Right hindlimb (tissue), 1 donor: Measurements from ENCODE around the gene HEG1.
"Not testable (repeated sequence)": the region's sequence is repeated elsewhere in the genome, so short reads cannot be mapped to it uniquely, and the experiment has no call there.

Experiments
- DNase-seq: peaks from one replicate; pipeline ENCODE4 v3.0.0-alpha.2; 2018

The HEG1 gene

DNA sequence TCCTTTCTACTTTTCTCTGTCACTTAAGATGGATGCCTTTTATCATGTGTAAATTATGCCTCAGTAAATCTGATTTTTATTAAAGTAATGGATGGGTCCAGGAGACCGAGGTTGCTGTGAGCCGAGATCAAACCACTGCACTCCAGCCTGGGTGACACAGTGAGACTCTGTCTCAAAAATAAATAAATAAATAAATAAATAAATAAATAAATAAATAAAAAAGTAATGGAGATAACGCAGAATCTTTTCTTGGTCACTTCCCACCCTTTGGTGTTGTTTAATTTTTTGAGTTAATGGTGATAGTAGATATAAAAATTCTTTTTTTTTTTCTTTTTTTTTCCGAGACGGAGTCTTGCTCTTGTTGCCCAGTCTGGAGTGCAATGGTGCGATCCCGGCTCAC, 77.2 kb downstream of the HEG1 start:
- DNase-seq: no peak

DNA sequence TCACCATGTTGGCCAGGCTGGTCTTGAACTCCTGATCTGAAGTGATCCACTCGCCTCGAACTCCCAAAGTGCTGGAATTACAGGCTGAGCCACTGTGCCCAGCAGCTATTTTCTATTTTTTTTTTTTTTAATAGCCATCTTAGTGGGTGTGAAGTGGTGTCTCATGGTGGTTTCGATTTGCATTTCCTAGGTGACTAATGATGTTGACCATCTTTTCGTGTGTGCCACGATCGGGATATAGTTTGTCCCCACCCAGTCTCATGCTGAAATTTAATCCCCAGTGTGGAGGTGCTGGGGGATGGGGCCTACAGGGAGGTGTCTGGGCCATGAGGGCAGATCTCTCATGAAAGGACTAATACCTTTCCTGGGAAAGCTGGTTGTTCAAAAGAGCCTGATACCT, 79.4 kb downstream of the HEG1 start:
- DNase-seq: no peak

DNA sequence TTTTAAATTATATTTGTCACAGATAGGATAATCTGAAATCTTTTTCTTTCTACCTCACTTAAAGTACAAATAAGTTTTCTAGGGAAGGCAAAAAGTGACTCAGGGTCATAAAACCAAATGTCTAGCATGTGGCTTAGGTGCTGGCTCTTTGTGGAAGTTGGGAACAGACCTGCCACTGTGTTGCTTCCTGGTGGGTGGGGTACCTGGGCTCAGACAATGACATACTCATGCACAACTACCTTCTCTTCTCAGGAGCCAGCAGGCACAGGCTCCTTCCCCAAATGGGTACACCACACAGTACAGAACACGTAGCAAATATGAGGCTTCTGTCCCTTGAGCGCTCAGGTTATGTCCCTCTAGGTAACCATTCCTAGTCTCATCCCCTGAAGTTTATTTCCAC, 81.1 kb downstream of the HEG1 start:
- DNase-seq: no peak

DNA sequence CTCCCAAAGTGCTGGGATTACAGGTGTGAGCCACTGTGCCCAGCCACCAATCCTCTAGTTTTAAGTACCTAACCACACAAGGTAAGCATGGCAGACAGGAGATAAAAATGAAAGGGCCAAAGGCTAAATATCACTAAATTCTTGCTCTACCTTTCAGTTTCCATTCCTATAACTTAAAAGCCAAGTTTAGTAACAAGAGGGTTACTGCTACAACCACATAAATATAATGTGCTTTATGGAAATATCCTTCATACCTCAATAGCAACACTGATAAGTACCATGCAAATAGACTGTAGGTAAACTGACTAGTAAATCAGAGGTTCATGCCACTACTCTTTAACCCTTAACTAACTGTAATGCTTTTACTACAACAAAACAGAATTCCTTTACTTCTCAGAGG, 82.5 kb downstream of the HEG1 start:
- no peak for DNase-seq

DNA sequence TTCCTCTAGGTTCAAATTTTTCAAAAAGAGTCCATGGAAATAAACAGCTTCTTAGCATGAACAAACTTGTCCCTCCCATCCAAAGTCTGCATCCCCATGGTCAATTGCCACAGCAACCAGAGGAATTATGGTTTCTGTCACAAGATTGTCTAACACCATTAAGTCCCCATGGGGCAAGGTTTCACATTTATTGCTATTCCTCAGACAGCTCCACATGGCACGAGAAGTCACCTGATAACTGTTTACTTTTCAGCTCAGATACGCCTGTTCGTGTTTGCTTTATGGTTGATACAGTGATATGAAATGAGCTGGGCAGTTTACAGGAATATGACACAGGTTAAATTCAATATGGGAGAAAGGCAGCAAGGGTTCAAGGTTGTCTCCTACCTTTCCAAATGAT, 83.3 kb downstream of the HEG1 start:
- no peak for DNase-seq

DNA sequence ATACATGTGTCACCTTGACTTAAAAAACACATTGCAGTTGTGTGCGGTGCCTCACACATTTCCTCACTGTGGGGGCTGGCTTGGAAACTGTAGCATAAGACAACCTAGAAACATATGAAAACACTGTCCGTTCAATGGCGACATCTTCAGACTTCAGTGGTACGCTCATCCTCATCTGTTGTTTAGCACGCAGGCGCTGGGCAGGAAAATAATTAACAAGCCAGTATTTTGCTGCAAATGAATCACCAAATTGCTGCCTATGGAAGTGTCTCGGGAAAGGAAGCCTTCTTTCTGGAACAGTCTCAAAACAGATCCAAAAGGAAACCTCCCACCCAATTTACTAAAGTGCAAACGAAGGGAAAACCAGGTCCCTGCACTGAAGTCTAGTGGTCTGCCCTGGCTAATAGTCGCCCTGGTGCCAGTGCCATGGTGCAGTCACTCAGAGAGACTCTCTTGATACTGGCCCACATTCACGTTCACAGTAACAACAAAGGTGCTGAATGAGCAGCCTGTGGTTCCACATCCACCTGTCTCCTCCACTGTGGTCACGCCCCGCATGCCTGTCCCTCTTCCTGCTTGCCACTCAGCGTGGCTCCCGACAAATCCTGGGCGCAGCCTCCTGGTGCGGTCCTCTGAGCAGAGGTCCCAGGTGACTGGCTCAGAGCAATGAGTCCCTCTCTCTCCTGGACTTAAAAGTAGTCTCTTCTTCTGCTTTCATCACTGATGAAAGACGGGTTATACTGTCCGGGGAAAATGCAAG, 85.7 kb downstream of the HEG1 start:
- DNase-seq: no peak

DNA sequence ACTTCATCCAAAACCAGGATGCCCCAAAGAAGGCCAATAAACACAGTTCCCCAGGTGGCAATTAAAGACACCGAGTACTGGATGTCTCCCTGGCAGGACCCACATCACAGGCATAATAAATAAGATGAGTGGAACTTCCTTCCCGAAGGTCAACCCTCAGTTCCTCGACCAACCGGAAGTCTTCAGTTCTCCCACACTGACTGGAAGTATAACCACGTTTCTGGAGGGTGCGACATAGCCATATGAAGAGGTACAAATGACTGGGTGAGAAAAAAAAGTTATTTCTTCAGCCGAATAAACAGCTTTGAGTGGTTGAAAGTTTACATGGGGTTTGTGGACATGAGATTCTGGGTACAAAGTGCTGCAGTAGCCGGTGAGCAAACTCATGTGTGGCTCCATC, 86.6 kb downstream of the HEG1 start:
- DNase-seq: no peak

DNA sequence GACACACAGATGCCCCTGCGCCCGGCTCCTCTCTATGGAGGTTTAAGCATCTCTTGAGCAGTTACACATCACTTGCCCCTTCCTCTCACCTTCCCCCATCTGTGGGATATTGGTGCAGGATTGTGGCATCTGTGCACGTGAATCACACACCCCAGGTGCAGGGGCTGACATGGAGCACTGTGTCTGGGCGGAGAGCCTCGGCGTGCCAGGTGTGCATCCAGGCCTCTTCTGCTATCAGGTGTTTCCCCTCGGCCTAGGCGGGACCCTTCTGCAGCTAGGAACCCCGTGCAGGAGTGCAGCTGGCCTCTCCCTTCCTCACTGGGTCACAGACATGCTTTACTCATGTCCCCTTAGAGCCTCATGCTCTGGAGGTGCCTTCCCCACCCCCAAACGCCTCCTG, 87.8 kb downstream of the HEG1 start:
- no peak for DNase-seq

DNA sequence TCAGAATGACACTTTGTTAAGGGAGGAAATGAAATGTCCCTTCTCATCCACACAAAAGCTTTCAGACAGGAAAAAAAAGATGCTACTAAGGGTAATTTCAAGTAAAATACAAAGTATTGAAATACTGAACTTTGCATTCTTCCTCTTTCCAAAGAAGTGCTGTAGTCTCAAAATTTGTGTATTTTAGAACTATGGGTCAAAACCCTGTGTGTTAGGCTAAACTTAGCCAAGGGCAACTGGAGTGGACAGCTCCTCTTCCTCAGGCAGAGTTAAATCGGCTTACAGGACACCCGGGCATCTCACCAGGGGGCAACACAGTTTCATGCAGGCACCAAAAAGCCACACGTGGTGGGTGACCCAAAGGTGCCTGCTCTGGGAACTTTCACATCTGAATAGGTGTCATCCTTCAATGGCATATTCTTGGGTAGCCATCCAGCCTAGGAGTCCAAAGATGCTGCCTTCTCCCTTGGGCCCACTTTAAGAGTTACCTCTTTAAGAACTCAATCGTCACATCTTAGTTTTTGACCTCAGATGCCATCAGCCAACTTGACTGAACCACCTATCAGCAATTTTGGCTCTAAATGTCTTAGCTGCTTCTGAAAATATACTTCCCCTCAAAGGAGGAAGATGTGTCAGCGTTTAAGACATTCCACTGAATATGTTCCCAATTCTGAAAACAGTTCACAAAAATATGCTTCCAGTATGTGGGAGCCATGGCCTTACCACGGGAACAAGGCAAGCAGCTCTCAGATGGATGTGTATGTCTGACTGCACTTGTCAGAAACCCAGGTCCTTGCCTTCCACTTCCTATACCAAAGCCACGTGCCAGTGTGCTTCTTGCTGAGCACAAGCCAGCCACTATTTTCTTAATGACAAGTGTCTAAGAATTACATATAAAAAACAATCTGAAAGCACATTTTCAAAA, 89.0 kb downstream of the HEG1 start:
- no peak for DNase-seq

DNA sequence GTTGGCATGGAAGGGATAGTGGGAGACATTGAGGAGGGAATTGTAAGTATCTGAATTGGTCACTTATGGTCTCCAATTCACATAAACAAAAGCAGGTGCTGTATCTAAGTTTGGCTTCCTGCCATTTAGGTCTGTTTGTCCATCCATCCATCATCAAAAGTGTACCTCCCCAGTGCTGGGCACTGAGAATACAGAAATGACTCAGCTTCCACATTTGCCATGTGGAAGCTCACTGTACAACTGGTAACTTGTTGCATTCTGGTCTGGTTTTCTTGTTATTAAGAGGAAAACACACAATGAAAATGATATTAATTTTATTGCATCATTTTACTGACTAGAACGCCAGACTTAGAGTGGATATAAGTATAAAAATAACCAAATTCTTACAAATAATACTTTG, 90.4 kb downstream of the HEG1 start:
- DNase-seq: no peak

DNA sequence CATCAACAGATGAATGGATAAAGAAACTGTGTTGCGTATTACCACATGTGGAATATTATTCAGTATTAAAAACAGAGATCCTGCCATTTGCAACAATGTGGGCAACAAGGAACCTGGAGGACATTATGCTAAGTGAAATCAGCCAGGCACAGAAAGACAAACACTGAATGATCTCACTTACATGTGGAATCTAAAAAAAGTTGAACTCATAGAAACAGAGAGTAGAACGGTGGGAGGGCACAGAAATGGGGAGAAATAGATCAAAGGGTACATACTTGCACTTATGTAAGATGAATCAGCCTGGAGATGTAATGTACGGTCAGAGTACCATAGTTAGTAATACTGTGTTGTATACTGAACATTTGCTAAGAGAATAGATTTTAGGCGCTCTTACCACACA, 91.4 kb downstream of the HEG1 start:
- DNase-seq: no peak

DNA sequence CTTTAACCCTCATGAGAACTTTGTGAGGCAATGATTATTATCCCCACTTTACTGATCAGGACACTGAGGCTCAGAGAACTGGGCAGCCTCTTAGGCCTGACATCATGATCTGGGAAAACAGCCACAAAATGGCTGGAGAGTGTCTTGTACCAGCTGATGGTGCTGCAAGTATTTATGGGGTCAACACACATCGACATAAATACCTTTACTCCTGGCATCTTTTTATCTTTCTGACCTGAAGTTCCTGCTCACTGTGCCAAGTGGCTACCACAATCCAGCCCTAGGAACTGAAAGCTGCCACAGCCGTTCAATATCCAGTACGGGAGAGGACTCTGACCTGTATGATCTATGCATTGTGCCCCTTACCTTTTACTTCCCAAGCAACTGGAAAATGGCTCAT, 92.0 kb downstream of the HEG1 start:
- no peak for DNase-seq

DNA sequence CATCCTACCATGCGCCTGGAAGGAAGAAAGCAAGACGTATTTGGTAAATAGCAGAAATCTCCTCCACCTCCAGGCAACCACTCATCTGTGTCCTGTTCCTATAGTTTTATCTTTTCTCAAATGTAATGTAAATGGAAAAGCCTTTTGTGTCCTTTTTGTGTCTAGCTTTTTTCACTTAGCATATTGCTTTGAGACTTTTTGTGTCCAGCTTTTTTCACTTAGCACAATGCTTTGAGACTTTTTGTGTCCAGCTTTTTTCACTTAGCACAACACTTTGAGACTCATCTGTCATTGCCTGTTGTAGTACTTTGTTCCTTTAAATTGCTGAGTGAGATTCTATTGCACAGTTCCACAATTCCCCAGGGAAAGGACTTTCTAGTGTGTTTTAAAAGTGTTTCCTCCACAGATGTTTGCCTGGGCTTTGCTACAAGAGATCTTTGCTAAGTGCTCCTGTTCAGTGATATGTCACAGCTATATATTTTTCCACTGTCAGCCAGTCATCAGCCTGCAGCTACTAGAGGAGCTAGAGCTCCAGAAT, 93.3 kb downstream of the HEG1 start:
- DNase-seq: no peak

DNA sequence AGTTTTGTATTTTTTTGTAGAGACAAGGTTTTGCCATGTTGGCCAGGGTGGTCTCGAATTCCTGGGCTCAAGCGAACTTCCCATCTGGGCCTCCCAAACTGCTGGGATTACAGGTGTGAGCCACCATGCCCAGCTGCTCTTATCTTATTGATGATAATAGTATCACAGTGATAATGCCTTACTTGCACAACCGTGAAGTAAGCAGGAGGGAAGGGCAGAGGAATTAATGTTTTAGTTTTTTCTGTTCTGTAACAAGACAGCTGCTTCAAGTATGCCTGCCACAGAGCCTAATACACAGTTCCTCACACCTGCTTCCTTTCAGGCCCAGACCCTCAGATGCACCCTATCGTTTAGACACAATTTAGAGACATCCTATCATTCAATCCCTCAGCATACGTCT, 95.1 kb downstream of the HEG1 start:
- no peak for DNase-seq

DNA sequence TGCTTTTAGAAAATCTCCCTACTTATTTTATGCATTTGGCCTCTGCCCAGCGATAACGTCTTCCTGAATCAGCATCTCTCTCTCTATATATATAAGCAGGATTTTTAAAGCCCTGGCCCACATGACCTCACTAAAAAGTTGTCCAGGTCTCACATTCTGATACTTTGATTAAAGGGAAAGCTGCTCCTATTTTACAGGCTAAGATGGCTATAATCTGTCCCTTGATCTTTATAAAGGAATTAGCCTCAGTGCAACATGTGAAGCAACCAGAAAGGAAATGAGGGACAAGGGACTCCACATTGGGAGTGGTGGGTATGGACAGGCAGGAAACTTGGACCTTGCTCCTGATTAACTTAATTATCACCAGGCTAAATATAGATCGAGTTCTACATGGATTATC, 95.7 kb downstream of the HEG1 start:
- no peak for DNase-seq

DNA sequence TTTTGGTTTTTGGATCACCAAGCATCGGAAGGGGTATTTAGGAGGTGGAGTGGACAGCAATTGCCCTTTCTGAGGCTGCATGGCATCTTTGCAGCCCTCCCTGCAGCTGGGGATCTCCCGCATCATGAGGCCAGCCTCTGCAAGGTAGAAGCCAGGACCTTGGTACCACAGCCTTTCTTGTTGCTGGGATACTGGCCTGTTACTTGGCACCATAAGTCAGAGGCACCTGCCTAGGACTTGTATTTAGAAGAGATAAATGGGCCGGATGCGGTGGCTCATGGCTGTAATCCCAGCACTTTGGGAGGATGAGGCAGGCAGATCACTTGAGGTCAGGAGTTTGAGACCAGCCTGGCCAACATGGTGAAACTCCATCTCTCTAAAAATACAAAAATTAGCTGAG, 97.8 kb downstream of the HEG1 start:
- not testable (repeated sequence) for DNase-seq

DNA sequence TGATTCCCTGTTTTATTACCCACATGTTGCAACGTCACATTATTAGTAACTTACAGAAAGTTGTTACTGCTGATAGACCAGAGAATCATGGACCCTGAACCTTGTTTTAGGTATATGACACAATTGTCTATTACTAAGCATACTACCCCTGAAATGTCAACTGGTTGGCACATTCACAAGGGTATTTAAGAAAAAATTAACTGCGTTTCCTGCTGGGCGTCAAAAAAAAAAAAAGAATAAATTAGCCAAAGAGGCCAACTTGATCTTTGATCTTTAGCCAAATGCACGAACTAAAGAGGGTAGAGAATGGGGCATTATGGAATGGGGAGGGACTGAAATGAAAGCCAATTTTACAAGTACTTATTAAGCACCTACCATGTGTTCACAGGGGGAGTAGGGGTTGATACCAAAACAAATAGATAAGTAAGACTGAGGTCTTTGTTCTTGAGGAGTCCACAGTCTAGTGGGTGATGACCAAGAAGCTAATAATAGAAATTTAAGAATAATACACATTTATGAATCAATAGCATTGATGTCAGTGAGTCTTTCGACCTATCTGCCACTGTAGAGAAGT, 103.4 kb downstream of the HEG1 start:
- no peak for DNase-seq

DNA sequence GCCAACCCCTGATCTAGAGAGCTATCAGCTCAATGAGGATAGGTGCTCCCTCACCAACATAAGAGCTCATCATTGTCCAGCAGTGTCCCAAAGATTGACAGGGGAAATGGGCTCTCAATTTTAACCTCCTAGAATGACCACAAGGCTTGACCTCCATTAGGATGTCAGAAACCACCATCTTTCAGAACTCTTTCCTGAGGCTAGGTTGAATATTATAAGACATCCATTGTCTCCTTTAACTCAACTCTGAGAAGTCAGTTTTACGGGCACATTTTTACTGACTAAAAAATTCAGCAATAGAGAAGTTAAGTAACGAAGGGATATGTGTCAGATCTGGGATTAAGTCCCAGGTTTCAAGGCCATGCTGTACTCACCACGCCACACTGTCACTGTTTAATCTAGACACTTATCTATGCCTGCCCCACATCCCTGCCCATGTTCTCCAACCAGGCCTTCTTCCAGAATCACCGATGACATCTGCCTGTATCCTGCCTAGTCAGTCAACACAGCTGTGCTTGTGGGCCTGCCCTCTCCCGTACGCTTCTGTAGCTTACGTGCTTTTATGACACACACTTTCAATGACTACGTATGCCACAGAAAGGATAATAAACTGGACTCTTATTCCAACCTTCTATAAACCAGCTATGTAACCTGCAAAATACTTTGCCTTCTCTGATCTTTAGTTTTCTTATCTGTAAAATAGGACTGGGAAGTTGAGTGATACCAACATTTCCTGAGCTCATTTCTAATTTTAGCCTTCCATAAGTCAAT, 104.1 kb downstream of the HEG1 start:
- DNase-seq: no peak

DNA sequence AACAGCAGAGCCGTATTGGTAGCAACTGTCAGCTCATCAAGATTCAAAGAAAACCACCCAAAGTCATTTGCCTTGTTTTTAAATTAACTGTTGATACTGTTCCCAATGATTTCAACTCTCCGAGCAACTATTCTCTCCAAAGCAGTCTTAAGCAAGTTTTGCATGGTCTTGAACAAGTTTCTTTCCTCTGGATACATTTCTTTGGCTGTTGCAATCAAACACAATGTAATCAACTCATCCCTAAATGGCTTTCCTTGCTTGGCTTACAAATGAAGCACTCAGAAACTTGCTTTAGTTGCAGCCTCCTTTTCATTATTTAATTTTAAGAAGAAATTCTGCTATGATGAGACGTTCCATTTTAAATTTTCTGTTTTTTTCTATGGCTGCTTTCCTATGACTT, 105.8 kb downstream of the HEG1 start:
- no peak for DNase-seq

DNA sequence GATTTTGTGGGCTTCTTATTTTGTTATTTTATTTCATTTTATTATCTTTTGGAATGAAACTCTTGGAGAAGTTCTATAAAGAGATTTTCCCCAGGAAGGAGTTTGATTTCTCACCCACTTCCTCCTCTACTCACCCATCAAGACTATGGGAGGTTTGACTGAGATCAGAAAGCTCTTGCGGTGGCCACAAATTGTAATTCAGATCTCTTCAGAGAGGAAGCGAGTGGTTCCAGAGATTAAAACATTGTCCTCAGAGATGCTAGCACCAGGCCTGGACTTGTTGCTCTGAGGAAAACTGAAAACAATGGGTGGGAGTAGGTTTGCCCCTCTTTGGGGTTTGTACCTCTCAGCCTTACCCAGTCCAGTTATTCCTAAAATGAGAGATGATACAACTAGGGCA, 113.2 kb downstream of the HEG1 start:
- no peak for DNase-seq

DNA sequence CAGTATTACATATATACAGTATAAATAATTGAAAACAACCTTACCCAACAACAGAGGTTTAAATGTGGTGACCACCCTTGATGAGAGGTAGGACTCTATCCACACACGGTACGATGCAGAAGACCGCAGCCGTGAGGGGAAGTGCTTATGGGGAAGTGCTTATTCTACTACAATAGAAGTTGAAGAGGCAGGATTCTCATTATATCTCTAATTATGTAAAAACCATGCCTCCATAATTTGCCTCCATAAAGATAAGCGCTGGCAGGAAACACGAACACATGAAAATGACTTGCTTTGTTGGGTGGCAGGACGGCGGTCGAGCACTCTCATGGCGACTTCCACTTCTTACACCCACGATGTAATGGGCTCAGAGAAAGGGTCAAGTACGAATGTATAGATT, 114.0 kb downstream of the HEG1 start:
- DNase-seq: no peak

DNA sequence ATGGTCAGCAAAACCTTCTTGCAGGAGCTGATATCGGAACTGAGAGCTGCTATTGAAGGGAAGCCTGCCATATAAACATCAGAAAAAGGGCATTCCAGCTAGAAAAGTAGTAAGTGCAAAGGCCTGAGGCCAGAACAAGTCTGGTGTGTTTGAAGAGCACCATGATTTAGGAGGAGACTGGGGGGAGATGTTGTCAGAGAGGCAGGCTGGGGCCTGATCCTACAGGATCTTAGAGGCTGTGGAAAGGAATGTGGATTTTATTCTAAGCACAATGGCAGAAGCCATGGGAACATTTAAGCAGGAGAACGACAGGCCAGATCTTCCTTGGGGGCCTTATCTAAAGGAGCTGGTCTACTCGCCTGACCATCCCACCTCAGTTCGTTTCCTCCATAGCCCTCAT, 116.1 kb downstream of the HEG1 start:
- DNase-seq: no peak

DNA sequence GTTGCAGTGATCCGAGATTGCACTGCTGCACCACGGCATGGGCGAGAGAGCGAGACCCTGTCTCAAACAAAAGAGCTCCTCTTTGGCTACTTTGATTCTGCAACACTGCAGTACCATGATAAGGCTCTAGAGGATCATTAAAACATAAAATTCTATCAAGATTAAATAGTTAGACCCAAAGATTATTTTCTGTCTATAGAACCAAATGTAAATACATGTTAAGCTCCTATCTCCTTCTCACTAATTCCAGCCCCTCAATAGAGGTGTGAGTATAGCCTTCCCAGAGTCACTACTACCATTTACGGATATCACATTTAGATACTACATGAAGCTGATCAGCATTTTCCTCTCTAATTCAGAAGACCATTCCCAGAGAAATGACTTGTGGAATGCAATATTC, 116.9 kb downstream of the HEG1 start:
- DNase-seq: no peak
